Measurements from ENCODE around the gene TFRC.
"Not testable (repeated sequence)": the region's sequence is repeated elsewhere in the genome, so short reads cannot be mapped to it uniquely, and the experiment has no call there.

The TFRC gene

GRCh38 chr3:196081834-196082618 lies at the start of gene TFRC:
TSS of gene TFRC (minus strand) at chr3:196082090. CDS start at chr3:196077099, 4,991 bp downstream.
- DNase-seq = peak; percentile 95

- DNase-seq = no peak
Measured at GRCh38 chr3:196128172-196128843, 46.4 kb upstream of the TFRC start.

DNA sequence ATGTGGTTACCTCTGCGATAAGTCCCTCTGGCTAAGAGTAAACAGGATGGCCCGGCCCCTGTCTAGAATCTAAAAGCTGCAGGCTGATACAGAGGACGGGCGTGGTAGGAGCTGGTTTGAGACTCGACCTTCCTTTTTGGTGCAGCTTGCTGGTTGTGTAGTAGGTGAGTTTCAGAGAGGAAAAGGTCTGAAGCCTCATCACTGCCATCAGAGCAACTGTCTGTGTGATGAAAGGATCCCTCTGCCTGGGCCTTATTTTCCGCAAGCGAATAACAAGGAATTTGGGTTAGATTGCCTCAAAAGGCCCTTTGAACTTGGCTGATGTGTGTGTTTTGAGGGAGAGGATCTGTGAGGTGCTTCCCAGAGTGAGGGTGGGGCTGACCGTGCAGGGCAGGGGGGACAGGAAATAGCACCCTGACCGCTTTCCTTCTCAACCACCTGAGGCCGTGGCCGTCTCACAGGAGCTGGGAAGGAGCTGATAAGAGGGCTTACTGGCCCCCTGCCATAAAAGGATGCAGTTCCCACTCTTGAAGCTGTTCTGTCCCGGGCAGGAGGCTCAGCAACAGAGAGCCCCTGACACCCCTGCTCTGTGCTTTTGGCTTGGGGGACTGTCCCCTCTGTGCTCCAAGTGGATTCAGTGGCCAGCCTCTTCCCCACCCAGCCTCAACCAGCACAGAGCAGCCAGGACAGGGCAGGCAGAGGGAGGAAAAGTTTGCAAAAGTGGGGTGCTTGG lies 45.6 kb upstream of the TFRC start:
- DNase-seq = peak; percentile 74

DNA sequence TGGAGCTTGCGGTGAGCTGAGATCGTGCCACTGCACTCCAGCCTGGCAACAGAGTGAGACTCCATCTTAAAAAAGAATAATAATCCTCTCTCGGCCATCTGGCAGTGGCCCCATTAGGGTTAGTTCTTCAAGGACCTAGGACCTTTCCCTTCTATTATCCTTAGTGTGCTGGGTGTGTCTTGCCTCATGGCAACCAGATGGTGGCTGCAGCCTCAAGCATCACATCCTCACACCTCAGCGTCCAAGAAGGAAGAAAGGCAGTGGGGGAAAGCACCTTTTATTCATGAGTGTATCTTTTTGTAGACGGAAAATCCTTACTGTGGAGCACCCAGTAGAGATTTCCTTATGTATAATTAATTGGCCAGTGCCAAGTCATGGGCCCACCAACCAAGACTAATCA lies 42.7 kb upstream of the TFRC start:
- DNase-seq = no peak

DNA sequence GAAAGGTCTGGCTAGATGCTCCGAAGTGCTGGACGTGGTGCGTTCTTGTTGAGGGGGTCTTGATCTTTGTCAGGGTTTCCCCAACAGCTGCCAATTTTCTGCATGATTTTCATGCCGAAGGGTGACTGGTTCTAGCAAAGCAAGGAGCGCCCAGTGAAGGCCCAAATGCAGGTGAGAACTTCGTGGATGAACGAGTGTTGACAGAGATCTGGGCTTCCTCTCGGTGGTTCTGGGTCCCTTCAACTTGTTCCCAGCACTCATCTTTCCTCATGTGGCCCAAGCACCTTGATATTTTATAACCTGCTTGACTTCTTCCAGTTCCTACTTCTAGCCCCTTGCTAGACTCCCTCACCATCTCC lies 40.8 kb upstream of the TFRC start:
- no peak for DNase-seq

- no peak for DNase-seq
Measured at GRCh38 chr3:196122021-196122687, 40.3 kb upstream of the TFRC start.

DNA sequence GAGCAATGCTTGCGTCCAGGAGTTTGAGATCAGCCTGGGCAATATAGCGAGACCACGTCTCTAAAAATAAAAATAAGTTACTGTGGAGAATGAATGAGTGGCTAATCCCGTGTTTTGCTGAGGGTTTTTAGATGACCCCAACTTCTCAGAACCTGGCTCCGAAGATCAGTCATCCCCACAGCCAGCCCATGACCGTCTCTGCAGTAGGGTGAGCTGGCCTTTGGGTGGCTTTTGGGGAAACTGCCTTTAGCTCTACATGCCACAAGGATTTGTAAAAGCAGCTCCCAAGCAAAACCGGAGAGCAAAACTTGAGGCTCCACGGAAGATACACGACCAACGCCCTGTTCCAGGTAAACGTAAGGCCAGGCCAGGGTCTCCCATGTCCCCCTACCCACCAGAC lies 39.2 kb upstream of the TFRC start:
- no peak for DNase-seq

DNA sequence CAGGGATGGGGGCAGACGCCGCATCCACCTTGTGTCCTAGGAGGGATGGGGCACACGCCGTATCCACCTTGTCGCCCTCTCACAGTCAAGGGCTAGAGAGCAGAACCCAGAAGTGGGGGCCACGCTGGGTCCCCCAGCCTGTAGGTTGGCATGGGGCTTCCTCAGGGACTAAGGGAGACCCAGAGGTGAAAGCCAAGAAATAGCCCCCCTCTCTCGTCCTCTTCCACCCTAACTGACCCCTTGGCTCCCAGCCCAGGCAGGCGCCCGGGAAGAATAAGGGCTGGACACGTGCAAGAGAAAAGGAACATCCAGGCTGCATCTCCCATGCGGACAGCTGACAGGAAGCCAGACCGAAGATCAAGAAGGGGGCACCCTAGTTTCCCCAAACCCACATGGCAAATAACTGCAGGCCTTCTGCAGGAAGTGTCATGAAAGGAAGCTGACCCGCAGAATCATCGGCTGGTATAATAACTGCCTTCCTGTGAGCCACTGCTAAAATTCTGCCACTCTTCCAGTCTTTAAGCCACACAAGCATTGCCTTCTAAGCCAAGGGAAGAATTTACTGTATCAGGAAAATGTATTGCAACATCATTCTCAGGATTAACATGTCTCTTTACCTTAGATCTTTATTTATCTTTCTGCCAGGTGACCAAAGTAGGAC lies 38.5 kb upstream of the TFRC start:
- no peak for DNase-seq

- no peak for DNase-seq
Measured at GRCh38 chr3:196117809-196118208, 35.9 kb upstream of the TFRC start.

- no peak for DNase-seq
Measured at GRCh38 chr3:196115678-196116083, 33.8 kb upstream of the TFRC start.

GRCh38 chr3:196111939-196112386 lies 30.1 kb upstream of the TFRC start:
- no peak for DNase-seq

DNA sequence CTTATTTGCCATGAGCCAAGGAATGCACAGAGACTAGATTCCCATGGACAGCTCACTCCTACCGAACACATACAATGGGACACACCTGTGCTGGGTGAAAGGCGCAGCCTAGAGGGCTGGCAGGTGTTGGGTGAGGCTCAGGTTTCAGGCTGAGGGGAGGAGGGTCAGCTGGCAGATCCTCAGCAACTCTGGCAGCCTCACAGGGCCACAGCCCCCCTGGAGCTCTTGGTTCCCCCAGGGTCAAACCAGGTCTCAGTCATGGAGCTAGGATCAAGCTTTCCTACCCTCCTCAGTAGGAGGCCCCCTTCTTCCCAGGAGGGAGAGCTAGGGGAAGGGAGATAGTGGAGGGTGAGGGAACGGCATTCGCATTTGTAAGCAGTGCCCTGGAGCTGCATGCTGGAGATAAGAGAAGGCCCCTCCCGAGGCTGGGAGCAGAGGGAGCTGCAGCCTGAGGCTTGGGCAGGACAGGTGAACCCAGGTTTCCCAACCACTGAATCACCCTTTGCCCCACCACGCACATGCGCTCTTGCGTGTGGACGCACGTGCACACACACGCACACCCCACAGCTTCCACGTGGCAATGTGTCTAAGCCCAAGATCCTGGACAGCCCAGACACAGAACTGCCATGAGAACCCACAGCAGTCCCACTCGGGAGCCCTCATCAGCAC lies 26.3 kb upstream of the TFRC start:
- DNase-seq = peak; percentile 70

DNA sequence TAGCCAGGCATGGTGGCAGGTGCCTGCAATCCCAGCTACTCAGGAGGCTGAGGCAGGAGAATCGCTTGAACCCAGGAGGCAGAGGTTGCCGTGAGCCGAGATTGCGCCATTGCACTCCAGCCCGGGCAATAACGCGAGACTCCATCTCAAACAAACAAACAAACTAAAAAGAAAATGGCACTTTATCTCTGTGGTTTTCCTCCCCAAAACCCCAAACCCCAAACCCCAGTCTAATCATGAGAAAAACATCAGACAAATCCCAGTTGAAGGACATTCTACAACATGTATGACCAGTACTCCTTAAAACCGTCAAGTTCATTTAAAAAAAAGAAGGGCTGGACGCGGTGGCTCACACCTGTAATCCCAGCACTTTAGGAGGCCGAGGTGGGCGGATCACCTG lies 22.8 kb upstream of the TFRC start:
- DNase-seq = not testable (repeated sequence)

- not testable (repeated sequence) for DNase-seq
Measured at GRCh38 chr3:196098365-196098980, 16.6 kb upstream of the TFRC start.

- no peak for DNase-seq
Measured at GRCh38 chr3:196097373-196098154, 15.7 kb upstream of the TFRC start.

DNA sequence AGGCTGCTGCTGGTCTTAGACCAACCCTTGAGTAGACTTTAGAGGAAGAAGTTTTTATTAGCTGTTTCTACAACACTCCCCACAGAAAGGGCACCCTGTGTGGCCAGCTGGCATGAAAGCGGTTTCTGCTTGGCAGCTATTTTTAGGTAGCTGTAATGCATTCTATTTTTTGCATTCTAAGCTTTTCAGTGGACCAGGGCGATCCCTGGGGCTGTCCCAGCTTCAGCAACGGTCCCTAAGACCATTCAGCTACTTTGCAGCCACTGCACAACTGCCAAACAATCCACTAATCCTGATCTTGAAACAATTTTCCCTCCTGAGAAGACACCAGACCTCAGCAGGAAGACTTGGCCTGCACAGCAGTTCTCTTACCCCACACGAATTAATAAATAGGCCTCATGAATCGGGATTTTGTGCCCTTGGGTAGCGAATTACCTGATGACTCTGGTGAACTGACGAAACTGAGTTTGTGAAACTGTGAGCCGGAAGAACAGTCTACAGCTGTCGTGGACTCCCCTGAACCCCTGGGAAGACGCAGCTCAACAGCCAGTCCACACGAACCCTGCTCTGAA lies 14.6 kb upstream of the TFRC start:
- no peak for DNase-seq

DNA sequence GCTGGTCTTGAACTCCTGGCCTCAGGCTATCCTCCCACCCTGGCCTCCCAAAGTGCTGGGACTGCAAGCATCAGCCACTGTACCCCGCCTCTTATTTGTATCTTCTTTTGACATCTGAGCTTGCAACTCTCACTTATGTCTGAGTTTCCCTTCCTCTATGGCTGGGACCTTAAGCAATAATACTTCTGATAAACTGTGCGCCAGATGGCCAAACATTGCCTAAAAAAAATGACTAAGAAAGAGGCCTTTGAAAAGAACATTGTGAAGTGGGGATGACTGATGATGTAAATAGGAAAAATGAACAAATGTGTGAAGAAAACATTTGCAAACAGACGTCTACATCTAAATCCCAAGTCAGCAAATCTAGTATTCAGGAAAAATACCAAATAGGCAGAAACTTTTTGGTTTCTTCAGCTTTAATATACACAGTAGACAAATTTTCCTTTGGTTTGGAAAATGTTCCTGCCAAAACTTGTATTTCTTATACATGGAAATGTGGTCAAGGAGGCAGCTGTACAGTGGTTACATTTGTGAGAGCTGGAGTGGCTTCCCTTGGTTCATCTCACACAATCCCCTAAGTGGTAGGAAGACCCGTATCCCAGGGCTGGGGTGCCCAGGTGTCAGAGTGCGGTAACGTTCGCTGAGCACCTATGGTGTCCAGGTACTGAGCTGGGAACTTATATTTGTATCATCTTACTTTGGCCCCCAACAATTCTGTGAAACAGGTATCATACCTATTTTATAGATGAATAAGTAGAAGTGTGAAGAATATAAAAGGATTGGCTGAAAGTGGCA lies 11.6 kb upstream of the TFRC start:
- DNase-seq = no peak

DNA sequence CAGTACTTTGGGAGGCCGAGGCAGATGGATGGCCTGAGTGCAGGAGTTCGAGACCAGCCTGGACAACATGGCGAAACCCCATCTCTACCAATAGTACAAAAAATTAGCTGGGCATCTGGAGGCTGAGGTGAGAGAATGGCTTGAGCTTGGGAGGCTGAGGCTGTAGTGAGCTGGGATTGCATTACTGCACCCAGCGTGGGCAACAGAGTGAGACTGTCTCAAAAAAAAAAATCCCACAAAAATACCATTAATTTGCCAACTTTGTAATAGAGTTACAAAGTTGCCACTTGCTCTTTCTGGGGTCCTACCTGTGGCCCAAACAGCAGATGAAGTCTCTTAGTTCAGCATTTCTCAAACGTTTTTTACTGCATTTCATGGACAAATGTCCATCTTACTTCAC lies 6.0 kb upstream of the TFRC start:
- DNase-seq = no peak

- DNase-seq = no peak
Measured at GRCh38 chr3:196082619-196082971, 705 bp upstream of the TFRC start.

Measured in islet precursor cell (in vitro differentiated cells).